Measurements from ENCODE around the gene AEBP2.

Gene AEBP2

DNA sequence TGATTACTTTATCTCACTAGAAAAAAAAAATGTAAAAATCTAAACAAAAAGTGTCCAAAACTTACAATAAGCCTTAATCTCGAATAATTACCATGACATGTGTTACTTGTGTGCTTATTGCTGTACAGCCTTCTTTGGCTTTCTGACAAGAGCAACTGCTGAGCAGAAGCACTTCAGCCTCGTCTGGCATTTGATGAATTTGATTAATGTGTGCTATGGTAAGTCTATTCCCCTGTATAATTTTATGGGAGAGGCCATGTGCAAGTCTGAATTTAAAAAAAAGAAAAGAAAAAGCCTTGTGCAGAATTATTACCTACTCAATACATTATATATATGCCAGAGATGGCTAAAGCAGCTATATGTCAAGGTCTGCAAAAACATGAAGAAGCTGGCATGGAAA is 113.9 kb downstream of the AEBP2 start:
- DNase-seq (ENCODE audit: low read depth), result no peak

DNA sequence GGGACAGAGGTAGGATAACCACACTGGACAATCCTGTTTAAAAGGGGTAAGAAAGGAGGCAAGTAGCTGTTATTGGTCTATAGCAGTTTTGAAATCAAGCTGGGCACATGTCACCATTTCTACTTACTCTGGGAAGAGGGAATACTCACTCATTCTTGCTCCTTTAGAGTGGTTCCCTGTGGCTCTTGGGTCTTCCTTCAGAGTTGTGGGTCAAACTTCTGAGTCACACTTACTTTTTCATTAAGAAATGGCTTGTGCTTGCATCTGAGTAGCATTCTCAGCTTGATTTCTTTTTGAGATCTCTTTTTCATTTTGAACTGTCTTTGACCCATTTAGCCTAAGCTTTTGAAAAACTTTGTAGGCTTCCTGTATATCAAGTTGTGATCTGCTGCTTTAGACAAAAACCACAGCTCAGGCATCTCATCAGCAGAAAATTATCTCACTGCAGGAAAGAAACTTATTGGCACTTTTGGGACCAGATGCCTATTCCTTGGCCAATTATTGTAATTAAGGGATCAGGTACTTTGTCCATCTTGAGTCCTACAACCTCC is 122.2 kb downstream of the AEBP2 start:
- DNase-seq (ENCODE audit: low read depth), result no peak

Data from ELR (cell line).